IPS-NIHi7 (cell line): ENCODE results near the gene CRAT.
A peak's percentile ranks its signal among the peaks of the same experiment; 100 is the strongest.

Source experiments
- DNase-seq: peaks from one replicate; pipeline ENCODE4 v3.0.0; 2012; ENCODE audit warnings: mixed read lengths; ENCODE audit errors: extremely low spot score

Gene CRAT

DNA sequence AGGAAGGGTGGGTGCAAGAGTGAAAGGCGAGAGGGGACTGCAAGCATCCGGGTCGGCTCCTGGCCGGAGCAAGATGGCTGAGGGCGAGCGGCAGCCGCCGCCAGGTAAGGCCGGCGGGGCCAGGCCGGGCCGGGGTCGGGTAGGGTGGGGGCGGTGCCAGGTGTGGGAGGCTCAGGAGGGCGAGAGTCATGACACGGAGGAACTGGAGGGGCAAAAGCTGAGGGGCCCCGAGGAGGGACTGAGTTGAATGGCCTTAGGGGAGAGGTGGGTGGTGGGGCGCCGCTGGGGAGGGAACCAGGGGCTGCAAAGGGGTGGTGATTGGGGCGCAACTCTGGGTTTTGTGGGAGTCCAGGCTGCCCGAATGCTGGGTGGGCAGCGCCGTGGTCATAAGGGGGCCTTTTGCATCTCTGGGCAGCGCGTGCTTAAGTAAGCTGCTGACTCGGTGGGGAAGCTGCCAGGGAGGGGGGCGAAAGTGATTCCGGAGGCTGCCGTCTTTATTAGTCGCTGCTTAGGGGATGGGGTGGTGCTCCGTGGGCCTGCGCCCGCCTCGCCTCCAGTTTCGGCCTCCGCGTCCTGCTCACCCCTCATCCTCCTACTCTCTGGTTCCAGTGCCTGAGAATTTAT is 1.0 kb upstream of the CRAT start:
- peak; percentile 65 for DNase-seq

DNA sequence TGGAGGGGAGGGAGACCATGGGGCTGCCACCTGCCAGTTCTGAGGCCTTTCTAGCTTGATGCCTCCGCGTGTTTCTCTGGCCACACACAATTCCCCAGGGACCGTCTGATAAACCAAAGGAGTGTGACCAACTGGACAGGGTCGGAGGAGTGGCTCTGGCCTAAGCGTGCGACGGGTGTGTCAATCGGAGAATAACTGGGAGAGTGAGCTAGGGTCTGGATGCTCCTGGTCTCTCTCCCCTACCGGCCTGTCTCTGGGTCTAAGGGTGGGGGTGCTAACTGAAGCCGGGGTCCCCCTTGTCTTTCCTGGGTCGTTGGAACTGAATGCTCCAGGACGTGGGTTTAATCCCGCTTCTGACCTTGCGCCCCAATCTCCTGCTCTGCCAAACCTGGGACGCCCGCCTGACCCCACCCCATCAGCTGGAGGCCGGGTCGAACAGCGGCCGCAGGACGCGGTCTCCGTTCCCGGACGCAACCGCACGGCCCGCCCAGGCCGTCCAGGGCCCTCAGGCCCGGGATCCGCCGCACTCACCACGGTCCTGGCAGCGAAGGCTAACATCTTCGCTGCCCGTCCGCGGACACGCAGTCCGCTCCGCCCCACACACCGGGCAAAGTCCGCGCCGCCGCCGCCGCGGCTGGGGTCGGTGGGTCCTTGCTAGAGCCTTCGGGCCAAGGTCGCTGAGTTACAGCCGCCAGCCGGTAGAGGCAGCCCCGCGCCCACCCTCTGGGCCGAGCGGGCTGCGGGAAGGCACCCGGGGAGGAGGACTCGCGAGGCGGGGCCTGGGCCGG is 447 bp downstream of the CRAT start:
- DNase-seq, result peak; percentile 41

DNA sequence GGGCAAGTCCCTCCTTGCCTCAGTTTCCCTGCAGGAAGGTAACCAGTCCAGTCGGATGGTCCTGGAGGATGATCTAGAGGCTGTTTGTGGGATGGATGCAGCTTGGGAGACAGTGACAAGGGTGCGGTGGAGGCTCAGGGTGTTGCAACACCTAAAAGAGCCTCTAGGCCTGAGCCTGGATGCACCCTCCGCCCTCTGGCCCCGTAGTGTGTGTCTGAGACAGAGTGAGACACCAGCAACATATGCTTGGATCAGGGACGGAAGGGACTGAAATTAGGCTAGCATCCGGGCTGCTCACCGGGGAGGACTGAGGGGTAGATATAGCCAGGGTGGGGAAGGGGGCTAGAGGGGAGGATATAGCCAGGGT is 1.1 kb downstream of the CRAT start:
- DNase-seq, result no peak

DNA sequence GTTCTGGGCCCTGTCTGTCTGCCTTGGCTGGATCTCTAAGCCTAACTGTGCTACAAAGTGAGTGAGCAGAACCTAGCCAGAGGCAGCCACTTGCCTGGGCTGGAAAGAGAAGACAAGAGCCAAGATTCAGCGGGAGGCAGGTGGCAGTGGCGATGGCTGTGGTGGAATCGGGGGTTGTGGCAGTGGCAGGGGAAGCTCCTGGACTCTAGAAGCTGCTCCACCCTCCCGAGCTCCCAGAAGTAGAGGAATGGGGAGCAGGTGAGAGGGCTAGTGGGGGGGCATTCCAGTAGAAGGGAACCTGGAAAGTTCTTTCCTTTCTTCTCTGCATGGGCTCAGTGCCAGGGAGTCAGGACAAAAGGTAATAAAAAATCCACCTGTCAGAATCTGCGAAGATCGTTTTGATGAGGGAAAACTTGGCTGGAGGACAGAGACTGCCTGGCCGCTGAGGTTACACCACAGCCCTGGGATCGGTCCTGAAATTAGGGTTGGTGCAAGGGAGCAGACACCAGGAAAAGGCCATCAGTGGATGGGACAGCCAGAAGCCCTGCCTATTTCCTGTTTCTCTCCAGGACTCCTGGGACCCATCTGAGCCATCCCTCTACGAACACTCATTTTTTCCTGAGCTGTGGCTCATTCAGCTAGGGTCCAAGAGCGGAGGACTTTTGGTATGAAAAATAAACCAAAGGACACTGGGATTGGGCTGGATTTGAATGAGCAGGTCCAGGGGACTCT is 1.6 kb downstream of the CRAT start:
- no peak for DNase-seq

DNA sequence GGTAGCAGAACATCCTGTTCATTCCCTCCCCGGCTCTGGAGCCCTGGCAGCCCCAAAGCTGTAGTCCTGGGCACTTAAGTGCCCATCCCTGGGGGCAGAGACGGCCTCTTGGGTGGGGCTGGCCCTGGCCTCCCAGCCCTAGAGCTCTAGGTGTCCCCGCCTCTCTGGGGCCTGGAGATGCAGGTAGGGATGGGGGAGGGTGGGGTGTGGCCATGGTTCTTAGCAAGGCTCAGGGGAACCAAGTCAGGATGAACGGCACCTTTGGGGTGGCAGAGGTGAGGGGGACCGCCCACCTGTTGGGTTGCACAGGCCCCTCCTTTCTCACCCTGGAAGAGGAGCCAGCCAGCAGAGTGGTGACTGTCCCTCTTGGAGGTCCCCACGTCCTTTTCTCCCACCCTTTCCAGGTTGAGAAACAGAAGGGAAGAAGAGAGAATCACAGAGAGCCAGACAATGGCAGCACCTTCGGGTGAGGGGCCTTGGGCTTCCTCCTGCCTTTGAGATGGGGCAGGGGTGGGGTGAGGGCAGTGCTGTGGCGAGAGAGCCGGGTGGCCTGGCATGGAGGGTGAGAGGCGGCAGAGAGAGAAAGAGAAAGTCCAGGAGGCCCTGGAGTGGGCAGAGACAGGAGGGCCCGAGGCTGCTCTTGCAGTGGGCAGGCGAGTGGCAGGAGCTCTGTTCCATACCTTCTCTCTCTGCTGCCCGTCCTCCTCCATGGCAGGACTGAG is 2.3 kb downstream of the CRAT start:
- no peak for DNase-seq

DNA sequence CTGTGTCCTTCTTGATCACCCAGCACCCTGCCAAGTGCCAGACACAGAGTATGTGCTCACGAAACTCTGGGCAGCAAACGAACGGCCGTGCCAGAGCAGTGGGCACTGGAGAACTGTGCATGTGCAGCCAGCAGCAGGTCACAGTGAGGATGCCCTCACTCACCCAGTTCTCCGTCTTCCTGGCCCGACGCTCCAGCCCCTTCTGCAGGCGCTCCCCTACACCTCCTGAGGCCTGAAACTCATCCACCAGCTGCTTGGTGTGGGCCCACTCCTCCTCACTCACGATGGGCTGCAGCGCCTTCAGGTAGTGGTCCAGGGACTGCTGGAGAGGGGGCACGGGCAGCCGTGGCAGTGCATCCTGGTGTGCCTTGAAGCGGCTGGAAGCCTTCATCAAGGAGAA is 2.9 kb downstream of the CRAT start:
- DNase-seq, result no peak

DNA sequence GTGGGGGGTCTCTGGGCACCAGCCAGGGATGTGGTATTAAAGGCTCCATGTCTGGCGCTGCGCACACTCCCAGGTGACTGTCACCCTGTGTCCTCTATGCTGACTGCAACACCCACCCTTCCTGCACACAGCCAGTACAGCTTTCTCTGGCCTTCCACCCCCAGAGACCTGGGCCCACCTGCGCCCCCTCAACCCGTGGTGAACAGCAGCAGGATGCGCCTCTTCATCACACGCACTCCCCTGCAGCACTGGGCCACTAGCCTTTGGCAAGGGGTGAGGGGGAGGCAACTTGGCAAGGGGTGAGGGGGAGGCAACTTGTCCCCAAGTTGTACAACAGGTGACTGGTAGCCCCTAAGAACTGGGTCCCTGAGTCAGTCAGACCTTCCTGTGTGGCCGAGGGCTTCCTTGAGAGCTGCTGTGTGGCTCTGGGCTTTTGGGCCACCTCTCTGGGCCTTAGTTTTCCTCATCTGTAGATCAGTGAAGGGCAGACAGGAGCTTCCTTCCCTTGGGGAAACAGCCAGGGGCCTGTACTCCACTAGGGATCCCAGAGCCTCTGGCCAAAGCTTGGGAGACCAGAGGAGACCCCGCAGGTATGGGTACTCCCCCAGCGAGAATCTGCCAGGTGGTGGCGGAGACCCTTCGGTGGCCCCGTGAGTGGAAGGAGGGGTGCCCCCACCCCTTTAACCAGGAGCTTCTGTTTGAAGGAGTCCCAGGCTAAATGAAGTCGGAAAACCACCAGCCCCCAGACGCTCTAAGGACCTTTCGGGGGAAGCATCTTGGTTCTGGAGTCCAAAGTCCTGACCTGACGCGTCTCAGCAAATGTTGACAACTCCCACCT is 4.5 kb downstream of the CRAT start:
- no peak for DNase-seq

DNA sequence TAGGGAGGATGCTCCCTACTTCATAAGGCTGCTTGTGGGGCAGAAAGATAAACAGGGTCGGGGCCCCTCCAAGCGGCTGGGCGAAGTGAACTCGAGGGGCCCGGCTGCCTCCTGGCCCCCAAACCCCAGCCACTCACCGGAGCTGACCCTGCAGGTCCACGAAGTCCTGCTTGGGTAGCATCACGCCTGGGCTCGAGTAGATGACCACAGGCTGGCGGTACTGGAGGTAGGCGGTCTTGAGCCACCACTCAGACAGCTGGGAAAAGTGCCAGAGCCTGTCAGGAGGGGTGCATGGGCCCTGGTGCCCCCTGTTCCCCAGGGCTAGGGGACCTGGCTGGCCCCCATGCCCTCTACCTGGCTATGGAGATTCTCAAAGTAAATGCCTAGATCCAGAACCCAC is 6.5 kb downstream of the CRAT start:
- DNase-seq, result no peak

DNA sequence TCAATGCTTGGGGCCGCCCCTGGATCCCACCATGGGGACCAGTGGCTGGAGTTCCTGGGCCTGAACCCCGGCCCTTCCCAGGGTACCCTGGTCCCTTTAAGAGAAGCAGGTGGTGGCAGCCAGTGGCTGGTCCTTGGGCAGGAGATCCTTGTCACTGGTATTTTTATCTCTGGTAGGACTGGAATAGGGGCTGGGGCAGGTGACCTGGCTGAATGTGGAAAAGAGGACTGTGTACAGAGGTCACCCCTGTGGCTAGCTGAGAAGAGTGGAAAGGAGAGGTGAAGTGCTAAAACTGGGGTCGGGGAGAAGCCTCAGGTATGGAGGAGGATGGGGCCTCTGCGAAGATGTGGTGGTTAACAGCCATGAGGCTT is 7.0 kb downstream of the CRAT start:
- no peak for DNase-seq

DNA sequence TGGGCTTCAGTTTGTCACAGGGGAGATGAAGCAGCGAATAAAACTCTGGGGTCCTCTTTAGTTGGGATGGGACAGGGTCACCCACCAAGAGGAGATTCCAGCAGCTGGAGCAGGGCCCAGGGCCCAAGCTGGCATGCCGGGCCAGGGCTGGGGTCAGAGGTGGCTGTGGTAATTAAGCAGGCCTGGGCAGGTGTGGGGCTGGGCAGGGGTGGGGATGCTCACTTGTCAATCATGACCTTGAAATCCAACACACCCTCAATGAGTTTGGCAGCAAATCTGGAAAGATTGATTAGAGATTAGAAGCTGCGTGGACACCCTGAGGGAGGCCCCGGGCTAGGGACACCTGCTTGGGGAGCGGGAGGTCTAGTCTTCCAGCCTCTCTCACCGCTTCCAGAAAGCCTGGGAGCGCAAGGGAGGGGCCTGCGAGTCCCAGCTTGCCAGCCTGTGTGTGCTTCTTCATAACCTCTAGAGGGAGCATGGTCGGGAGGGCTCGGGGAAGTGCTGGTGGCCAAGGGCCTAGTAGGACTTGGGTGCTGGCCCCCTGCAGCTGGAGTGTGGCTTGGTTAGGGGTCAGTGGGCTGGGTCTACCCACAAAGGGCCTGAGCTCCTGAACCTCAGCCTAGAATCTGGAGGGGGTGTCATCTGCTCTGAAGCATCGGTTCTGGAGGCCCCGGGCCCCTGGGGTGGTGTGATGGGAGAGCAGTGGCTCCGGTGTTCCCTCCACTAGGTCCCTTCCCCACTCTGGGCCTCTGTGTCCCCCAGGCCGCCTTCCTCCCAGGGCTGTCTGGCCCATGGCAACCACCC is 7.6 kb downstream of the CRAT start:
- DNase-seq, result peak; percentile 86

DNA sequence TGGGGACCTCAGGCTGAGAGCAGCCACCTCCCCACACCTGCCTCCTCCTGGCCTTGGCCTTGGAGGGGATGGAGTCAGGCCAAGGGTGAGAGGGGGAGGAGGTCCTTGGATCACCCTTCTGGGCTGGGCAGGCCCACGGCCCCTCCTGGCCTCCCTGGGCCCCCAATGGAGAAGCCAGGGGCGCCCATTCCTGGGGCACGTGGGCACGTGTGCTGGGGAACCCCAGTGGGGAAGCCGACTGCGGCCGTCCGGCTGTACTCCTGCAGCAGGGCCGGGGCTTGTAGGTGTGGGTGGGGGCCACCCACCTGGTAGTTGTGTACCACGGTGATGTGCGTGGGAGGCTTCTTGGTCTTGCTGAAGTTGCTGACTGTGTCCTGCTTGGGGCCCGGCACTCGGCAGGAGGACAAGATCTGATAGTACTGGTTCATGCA is 8.5 kb downstream of the CRAT start:
- DNase-seq, result no peak

DNA sequence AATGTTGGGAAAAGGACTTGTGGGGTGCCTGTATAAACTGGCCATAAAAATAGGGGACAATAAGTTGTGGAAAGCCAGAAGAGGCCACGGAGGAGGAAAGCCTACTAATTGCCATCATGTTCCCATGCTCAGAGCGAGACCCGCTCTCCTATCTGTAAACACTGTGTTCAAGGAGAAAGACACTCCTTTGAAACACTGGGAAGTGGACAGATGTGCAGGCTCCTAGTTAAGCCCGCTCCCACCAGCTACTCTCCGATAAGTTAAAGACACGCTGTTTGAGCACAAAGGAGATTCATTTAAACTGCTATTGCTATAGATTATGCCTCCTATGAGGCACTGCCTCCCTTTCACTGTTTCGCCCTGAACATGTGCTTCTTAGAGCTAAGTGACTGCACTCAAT is 9.3 kb downstream of the CRAT start:
- DNase-seq, result no peak

DNA sequence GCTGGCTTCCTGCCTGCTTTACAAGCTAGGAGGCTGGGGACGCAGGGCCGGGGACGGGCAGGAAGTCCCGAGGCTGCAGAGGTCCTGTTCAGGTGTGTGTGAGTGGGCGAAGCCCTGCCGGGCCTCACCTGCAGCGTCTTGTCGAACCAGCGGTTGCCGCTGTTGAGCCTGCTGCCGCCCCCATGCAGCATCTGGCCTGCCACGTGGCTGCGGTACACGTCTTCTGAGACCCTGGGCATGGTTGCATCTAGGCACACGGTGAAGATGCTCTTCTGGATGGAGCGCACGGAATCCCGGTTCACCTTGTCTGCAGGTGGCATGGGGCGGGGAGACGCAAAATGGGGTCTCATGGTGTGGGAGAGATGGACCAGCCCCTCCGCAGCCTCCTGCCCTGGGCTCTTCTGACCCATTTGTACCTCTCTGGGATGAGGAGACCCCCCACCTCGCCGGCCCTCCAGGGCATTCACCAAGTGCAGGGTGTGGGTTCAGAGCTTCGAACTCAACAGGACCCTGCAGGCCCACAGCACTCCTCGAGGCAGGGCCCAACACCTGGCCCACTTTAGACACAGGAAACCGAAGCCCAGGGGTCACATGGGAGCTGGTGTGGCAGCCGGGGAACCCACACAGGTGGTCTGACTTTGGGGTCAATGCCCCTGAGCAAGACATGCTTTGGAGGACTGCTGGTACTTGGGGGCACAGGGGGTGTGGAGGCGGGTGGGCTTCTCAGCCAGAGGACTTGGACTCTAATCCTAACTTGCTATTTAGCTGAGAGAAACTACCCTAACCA is 10.0 kb downstream of the CRAT start:
- peak; percentile 34 for DNase-seq

DNA sequence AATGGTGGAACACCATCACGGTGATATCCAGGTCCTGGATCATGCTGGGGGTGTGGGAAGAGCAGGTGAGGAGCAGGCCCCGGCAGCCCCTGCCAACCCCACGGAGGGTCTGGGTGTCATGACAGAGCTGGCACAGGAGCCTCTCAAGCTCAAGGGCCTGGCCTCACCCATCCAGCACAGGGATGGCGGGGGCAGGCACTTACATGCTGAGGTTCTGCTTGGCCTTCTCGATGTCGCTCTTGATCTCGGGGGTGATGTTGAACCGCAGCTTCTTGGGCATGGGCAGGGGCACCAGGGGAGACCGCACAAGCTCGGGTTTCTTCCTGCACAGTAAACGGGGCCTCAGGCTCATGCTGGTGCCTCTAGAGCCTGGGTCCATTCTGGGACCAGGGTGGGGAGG is 12.3 kb downstream of the CRAT start:
- no peak for DNase-seq

DNA sequence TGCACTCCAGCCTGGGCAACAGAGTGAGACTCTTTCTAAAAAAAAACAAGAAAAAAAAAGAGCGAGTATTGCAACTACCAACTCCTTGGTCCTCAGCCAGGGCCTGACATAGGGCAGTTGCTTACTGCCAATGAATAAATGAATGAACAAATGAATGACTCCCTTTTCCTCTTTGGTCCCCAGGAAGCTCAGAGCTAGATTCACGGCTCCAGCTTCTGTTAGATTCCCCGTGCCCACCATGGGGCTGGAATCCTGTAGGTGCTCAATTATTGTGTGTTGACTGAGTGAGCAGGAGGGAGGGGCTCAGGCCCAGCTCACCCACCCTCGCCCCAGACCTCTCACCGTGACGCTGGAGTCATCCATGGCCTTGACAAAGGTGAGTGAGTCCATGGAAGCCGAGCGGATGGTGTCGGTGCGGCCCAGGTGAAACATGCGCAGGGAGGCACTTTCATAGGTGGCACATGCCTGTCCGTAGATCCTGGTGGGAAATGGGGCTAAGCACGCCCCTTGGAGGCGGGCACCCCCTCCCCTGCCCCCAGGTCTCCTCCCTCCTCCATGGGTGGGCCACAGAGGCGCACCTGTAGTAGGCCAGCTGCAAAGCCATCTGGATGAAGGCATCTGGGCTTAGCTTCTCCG is 12.8 kb downstream of the CRAT start:
- no peak for DNase-seq

DNA sequence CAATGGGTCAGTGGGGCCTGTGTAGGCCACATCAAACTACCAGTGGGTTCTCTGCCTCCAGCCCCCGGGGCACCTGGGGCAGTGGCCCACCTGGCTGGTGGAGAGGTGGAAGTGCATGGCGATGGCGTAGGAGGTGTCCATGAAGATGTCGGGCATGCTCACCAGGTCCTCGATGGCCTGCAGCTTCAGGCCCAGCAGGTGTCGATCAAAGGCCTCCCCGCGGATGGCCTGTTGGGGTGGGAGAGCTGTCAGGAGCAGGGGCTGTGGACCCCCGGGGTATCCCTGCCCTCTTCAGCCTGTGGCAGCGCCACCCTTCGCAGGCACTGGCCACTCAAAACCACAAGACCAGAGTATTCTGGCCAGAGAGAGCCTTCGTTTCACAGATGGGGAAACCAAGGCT is 14.7 kb downstream of the CRAT start:
- no peak for DNase-seq

DNA sequence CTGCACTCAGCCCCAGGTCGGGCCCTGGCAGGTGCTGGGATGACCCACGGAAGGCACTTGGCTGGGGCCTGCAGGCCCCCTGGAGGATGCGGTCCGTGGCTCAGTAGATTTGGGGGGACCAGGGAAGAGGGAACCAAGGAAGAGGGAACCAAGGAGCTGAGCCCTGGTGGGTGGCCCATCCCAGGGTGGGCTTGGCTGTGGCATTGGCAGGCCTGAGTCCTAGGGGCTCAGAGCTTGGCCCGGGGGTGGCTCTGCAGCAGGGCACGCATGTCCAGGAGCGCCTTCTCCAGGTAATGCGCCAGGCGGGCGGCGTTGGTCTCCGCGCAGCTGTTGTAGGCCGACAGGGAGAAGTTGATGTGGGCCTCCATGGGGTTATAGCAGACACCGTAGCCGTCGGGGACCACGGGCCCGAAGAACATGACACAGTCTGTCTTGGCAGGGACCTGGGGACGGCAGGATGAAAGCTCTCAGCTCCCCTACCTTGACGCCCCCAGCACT is 15.4 kb downstream of the CRAT start:
- no peak for DNase-seq

DNA sequence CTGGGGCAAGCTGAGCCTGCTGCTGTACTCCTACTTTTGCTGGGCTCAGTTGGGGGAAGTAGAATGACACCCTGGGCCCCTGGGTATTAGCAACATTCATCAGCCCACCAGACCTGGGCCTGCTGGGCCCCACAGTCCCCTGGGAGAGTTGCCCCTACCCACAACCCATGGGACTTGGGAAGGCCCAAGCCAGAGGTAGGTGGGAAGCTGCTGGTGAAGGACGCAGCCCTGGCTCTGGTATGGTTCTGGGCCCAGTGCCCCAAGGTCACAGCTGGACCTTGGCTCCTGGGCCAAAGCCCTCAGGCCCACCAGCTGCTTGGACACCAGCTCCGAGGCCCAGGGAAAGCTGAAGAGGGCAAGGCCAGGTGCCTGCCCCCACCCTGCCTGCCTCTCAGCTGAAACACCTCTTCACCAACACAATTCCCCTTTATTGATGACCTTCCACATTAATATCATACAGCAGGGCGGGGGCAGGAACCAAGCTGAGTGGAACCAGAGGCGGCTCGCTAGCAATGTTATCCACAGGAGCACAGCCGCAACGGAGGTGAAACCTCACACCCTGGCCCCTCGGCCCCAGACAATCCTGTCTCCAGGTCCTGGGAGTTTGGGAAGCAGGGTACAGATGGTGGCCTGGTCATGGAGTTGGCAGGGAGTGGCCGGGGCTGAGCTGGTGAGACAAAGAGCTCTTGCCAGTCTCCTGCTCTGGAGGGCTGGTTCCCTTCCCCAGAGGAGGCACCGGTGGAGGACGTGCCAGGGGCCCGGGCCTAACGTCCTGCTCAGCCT is 16.0 kb downstream of the CRAT start:
- DNase-seq, result no peak
